GM12878 (cell line): ENCODE data around the gene ANKMY1.

Experiments used
- HDAC2 ChIP-seq: fragments of 200-600 bp; sonication (generic); IDR thresholded peaks from 2 replicates; pipeline ENCODE4 v1.6.1; 2017
- KAT2A ChIP-seq: conservative IDR thresholded peaks from 2 replicates; pipeline ENCODE4 v1.6.1; 2011; ENCODE audit warnings: low read depth, low read length; ENCODE audit not compliant: control insufficient read depth
- MEF2B ChIP-seq: fragments of 450-650 bp; IDR thresholded peaks from 2 replicates; pipeline ENCODE4 v1.6.1; 2018; ENCODE audit warnings: mild to moderate bottlenecking, moderate library complexity; ENCODE audit not compliant: partially characterized antibody, poor library complexity, severe bottlenecking
- NFIC ChIP-seq: IDR thresholded peaks from 2 replicates; pipeline ENCODE4 v1.6.1; 2012; ENCODE audit warnings: low read depth, mild to moderate bottlenecking, inconsistent platforms, low read length, moderate library complexity
- POLR2A ChIP-seq: IDR thresholded peaks from 2 replicates; pipeline ENCODE4 v1.6.1; 2011; ENCODE audit warnings: low read depth, mild to moderate bottlenecking, low read length
- POLR2AphosphoS5 ChIP-seq: IDR thresholded peaks from 2 replicates; pipeline ENCODE4 v1.6.1; 2011; ENCODE audit warnings: mild to moderate bottlenecking, low read length, inconsistent platforms
- RCOR1 ChIP-seq: conservative IDR thresholded peaks from 2 replicates; pipeline ENCODE4 v1.6.1; 2012; ENCODE audit warnings: low read depth, low read length, improper control_type of control experiment
- RELA ChIP-seq: fragments of 450-650 bp; IDR thresholded peaks from 2 replicates; pipeline ENCODE4 v1.8.0; 2014; ENCODE audit warnings: borderline replicate concordance; ENCODE audit not compliant: partially characterized antibody
- YY1 ChIP-seq: IDR thresholded peaks from 2 replicates; pipeline ENCODE4 v1.6.1; 2011; ENCODE audit warnings: low read depth, mild to moderate bottlenecking, low read length
- ZNF24 ChIP-seq: fragments of 450-650 bp; IDR thresholded peaks from 2 replicates; pipeline ENCODE4 v1.6.1; 2017; ENCODE audit warnings: antibody characterized with exemption, mild to moderate bottlenecking
- TF ChIP-seq, protein P1 (sequence below), 3 experiments: IDR thresholded peaks in 2 of 3; conservative IDR thresholded peaks in 1 of 3; 2 replicates each; pipeline ENCODE4 v1.5.1; 2011; ENCODE audit warnings: low read depth in 3 of 3, low read length in 3 of 3, mild to moderate bottlenecking in 3 of 3, control low read depth in 2 of 3, moderate library complexity in 2 of 3, inconsistent platforms in 1 of 3, mixed read lengths in 1 of 3; ENCODE audit not compliant: control insufficient read depth in 2 of 3, insufficient read depth in 1 of 3; ENCODE audit errors: extremely low read depth in 1 of 3
- TF ChIP-seq, protein P2 (sequence below): fragments of 450-650 bp; IDR thresholded peaks from 2 replicates; pipeline ENCODE4 v1.6.1; 2017; ENCODE audit warnings: mild to moderate bottlenecking

DNA sequence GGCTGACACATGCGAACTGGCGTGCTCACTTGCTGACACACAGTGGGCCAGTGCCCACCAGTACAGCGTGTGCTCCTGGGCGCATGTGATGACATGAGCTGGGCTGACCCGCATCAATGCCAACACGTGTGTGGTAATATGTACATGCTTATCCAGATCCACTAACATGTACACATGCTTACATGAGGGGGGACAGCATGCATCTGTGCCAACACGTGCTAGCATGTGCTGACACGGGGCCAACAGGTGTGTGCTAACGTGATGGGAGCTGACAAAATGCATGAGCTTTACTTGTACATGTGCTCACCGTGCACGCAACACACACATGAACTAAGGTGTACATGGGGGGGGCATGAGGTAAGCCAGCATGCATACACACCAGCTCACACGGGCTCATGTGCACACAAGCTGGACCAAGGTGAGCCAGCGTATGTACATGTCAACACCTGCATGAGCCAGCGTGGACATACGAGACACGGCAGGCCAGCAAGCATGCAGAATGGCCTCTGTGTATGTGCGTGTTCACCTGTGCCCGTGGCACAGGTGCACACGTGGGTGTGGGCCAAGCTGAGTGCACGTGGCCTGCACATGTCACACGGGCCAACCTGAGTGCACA lies 93.8 kb downstream of the ANKMY1 start:
- TF ChIP-seq, protein P1, sequence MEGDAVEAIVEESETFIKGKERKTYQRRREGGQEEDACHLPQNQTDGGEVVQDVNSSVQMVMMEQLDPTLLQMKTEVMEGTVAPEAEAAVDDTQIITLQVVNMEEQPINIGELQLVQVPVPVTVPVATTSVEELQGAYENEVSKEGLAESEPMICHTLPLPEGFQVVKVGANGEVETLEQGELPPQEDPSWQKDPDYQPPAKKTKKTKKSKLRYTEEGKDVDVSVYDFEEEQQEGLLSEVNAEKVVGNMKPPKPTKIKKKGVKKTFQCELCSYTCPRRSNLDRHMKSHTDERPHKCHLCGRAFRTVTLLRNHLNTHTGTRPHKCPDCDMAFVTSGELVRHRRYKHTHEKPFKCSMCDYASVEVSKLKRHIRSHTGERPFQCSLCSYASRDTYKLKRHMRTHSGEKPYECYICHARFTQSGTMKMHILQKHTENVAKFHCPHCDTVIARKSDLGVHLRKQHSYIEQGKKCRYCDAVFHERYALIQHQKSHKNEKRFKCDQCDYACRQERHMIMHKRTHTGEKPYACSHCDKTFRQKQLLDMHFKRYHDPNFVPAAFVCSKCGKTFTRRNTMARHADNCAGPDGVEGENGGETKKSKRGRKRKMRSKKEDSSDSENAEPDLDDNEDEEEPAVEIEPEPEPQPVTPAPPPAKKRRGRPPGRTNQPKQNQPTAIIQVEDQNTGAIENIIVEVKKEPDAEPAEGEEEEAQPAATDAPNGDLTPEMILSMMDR (IDR thresholded peaks at IDR 0.05 in 2 of 3, conservative IDR thresholded peaks at IDR 0.05 in 1 of 3; ENCODE audit: control insufficient read depth in 2 of 3, extremely low read depth in 1 of 3, insufficient read depth in 1 of 3, low read depth in 3 of 3, low read length in 3 of 3): no peak
- TF ChIP-seq, protein P2, sequence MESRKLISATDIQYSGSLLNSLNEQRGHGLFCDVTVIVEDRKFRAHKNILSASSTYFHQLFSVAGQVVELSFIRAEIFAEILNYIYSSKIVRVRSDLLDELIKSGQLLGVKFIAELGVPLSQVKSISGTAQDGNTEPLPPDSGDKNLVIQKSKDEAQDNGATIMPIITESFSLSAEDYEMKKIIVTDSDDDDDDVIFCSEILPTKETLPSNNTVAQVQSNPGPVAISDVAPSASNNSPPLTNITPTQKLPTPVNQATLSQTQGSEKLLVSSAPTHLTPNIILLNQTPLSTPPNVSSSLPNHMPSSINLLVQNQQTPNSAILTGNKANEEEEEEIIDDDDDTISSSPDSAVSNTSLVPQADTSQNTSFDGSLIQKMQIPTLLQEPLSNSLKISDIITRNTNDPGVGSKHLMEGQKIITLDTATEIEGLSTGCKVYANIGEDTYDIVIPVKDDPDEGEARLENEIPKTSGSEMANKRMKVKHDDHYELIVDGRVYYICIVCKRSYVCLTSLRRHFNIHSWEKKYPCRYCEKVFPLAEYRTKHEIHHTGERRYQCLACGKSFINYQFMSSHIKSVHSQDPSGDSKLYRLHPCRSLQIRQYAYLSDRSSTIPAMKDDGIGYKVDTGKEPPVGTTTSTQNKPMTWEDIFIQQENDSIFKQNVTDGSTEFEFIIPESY: no peak
- TF ChIP-seq MEF2B (no peak), RELA (no peak), HDAC2 (no peak), POLR2A (no peak), YY1 (no peak), POLR2AphosphoS5 (no peak), RCOR1 (no peak), KAT2A (no peak), ZNF24 (no peak), NFIC (no peak)
